Osteoblast (primary cell): ENCODE data around the gene CACNA1C. TPM values are rescaled to one million over a fixed set of nuclear protein-coding genes. Genes with fewer than 3 reads are reported as not detected.

Experiments used
- DNase-seq: peaks from one replicate; pipeline ENCODE4 v3.0.0; 2011; ENCODE audit warnings: low spot score, mixed read lengths; ENCODE audit not compliant: insufficient read length; ENCODE audit errors: missing footprints
- H2AFZ ChIP-seq: 2 replicates; pipeline ENCODE4 v1.6.0; 2011; ENCODE audit warnings: mild to moderate bottlenecking, low read length
- H3K27ac ChIP-seq: 2 replicates; pipeline ENCODE4 v1.5.1; 2011; ENCODE audit warnings: mild to moderate bottlenecking, low read depth, low read length, moderate library complexity
- H3K27me3 ChIP-seq: 2 replicates; pipeline ENCODE4 v1.6.0; 2012; ENCODE audit warnings: mild to moderate bottlenecking, control low read depth, inconsistent platforms, low read length, moderate library complexity; ENCODE audit not compliant: insufficient read depth
- H3K36me3 ChIP-seq: 2 replicates; pipeline ENCODE4 v1.5.1; 2011; ENCODE audit warnings: mild to moderate bottlenecking, low read length, control low read depth, moderate library complexity; ENCODE audit not compliant: insufficient read depth
- H3K4me1 ChIP-seq: 2 replicates; pipeline ENCODE4 v1.5.1; 2011; ENCODE audit warnings: mild to moderate bottlenecking, low read length, control low read depth, moderate library complexity; ENCODE audit not compliant: insufficient read depth
- H3K4me2 ChIP-seq: 2 replicates; pipeline ENCODE4 v1.6.0; 2011; ENCODE audit warnings: mild to moderate bottlenecking, low read length; ENCODE audit not compliant: insufficient read depth
- H3K4me3 ChIP-seq: fragments of 200-600 bp; sonication (generic); 3 replicates; pipeline ENCODE4 v1.5.1; 2012; ENCODE audit warnings: mild to moderate bottlenecking, low read length, inconsistent platforms; ENCODE audit not compliant: insufficient read depth
- H3K79me2 ChIP-seq: 2 replicates; pipeline ENCODE4 v1.6.0; 2012; ENCODE audit warnings: mild to moderate bottlenecking, low read length, control low read depth, inconsistent platforms; ENCODE audit not compliant: insufficient read depth
- H3K9me3 ChIP-seq: 2 replicates; pipeline ENCODE4 v1.5.1; 2011; ENCODE audit warnings: low read depth, low read length, control low read depth
- H4K20me1 ChIP-seq: 2 replicates; pipeline ENCODE4 v1.6.0; 2012; ENCODE audit warnings: mild to moderate bottlenecking, low read length, control low read depth; ENCODE audit not compliant: insufficient read depth
- total RNA-seq: library from RNA; depleted of rRNA; stranded (reverse); fragments of >200 nt; gene quantifications from 2 replicates; pipeline ENCODE4 v1.2.3, GENCODE V29; 2012
- TF ChIP-seq, protein P1 (sequence below): IDR thresholded peaks from 2 replicates; pipeline ENCODE4 v1.5.1; 2011; ENCODE audit warnings: mild to moderate bottlenecking, low read depth, low read length, moderate library complexity; ENCODE audit errors: extremely low read depth

The CACNA1C gene
- total RNA-seq, 1 donor: 19.2 TPM

- no peak for DNase-seq
- H3K4me2 ChIP-seq: no peak overlapping the region
- H2AFZ ChIP-seq: no peak overlapping the region
- no peak overlapping the region for H3K27ac ChIP-seq
- H3K4me1 ChIP-seq: peaks cover 19% of the 10 kb centered on the region
- no peaks in the 10 kb centered on the region for H3K9me3 ChIP-seq
- H4K20me1 ChIP-seq: no peaks in the 10 kb centered on the region
- no peaks in the 10 kb centered on the region for H3K27me3 ChIP-seq
- H3K79me2 ChIP-seq: peaks cover 39% of the 10 kb centered on the region
- TF ChIP-seq, protein P1, sequence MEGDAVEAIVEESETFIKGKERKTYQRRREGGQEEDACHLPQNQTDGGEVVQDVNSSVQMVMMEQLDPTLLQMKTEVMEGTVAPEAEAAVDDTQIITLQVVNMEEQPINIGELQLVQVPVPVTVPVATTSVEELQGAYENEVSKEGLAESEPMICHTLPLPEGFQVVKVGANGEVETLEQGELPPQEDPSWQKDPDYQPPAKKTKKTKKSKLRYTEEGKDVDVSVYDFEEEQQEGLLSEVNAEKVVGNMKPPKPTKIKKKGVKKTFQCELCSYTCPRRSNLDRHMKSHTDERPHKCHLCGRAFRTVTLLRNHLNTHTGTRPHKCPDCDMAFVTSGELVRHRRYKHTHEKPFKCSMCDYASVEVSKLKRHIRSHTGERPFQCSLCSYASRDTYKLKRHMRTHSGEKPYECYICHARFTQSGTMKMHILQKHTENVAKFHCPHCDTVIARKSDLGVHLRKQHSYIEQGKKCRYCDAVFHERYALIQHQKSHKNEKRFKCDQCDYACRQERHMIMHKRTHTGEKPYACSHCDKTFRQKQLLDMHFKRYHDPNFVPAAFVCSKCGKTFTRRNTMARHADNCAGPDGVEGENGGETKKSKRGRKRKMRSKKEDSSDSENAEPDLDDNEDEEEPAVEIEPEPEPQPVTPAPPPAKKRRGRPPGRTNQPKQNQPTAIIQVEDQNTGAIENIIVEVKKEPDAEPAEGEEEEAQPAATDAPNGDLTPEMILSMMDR: no peak
- no peak overlapping the region for H3K4me3 ChIP-seq
- no peaks in the 10 kb centered on the region for H3K36me3 ChIP-seq
Observed at GRCh38 chr12:2274733-2275132, 221.9 kb downstream of the CACNA1C start.

GRCh38 chr12:2276288-2277033, 223.7 kb downstream of the CACNA1C start:
- Histone ChIP-seq H3K79me2 (peaks cover 31% of the 10 kb centered on the region), H3K9me3 (no peaks in the 10 kb centered on the region), H3K36me3 (no peaks in the 10 kb centered on the region), H3K4me1 (peaks cover 19% of the 10 kb centered on the region), H3K4me3 (no peak overlapping the region), H3K27ac (no peak overlapping the region), H4K20me1 (no peaks in the 10 kb centered on the region), H3K4me2 (no peak overlapping the region), H2AFZ (no peak overlapping the region), H3K27me3 (no peaks in the 10 kb centered on the region)
- TF ChIP-seq, protein P1: no peak
- no peak for DNase-seq

DNA sequence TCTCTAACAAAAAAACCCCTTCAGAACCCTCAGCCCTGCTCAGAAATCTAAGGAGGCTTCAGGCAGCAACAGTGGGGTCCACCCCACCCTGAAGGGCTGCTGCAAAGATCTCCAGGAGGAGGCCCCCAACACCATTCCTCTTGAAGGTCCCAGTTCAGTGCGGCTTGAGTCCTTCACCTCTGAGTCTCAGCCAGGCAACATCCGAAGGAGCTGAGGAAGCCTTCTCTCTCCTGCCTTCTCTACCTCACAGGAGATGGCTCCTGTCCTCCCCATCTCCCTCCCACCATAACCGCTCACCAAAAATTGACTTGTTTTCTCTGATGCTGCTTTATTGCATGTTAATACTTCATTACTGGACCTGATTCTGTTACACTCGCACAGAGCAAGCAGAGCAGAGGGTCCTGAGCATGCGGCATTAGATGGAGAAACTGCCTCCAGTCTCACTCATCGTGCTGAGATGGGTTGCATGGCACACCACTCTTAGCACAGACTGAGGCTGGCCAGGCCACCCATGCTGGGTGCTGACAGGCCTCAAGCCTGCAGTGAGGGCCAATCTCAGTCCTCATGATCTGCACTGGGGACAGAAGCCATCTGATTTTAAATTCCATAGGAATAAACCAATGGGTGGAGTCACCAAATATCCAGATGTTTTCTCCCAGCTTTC, 224.8 kb downstream of the CACNA1C start:
- TF ChIP-seq, protein P1: no peak

GRCh38 chr12:2281446-2281845, 228.7 kb downstream of the CACNA1C start:
- no peak overlapping the region for H3K4me2 ChIP-seq
- peaks cover 45% of the 10 kb centered on the region for H3K4me1 ChIP-seq
- TF ChIP-seq, protein P1: no peak
- H3K79me2 ChIP-seq: peaks cover 26% of the 10 kb centered on the region
- H3K27ac ChIP-seq: no peak overlapping the region
- H3K9me3 ChIP-seq: no peaks in the 10 kb centered on the region
- no peak overlapping the region for H2AFZ ChIP-seq
- H3K36me3 ChIP-seq: no peaks in the 10 kb centered on the region
- no peaks in the 10 kb centered on the region for H4K20me1 ChIP-seq
- no peak overlapping the region for H3K4me3 ChIP-seq
- no peak for DNase-seq
- H3K27me3 ChIP-seq: no peaks in the 10 kb centered on the region

More for the DNA sequence above, 224.8 kb downstream of the CACNA1C start:
- H3K9me3 ChIP-seq: no peaks in the 10 kb centered on the region
- no peak overlapping the region for H3K27ac ChIP-seq
- H3K4me1 ChIP-seq: peaks cover 20% of the 10 kb centered on the region
- H3K79me2 ChIP-seq: peaks cover 33% of the 10 kb centered on the region
- H4K20me1 ChIP-seq: no peaks in the 10 kb centered on the region
- H3K36me3 ChIP-seq: no peaks in the 10 kb centered on the region
- H2AFZ ChIP-seq: no peak overlapping the region
- H3K4me3 ChIP-seq: no peak overlapping the region
- no peak overlapping the region for H3K4me2 ChIP-seq
- DNase-seq: no peak
- H3K27me3 ChIP-seq: no peaks in the 10 kb centered on the region
